NCI-H2227 (cell line): ENCODE data around the gene NSL1.
"Not testable (repeated sequence)": the region's sequence is repeated elsewhere in the genome, so short reads cannot be mapped to it uniquely, and the experiment has no call there.

ENCODE experiments used
- DNase-seq: peaks from one replicate; lab custom pipeline; 2025; ENCODE audit not compliant: unreplicated experiment; lab: John Stamatoyannopoulos, UW

NSL1 gene, protein sequence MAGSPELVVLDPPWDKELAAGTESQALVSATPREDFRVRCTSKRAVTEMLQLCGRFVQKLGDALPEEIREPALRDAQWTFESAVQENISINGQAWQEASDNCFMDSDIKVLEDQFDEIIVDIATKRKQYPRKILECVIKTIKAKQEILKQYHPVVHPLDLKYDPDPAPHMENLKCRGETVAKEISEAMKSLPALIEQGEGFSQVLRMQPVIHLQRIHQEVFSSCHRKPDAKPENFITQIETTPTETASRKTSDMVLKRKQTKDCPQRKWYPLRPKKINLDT

GRCh38 chr1:212791676-212792395, at the start of gene NSL1, which contains the start of gene TATDN3:
NSL1 (minus strand) TSS chr1:212791777; CDS start chr1:212791763, 14 bp downstream.
TATDN3 (plus strand) TSS chr1:212791894; CDS start chr1:212791922, 28 bp downstream.
- DNase-seq = peak; percentile 98

GRCh38 chr1:212838145-212838544, 46.6 kb upstream of the NSL1 start:
- DNase-seq = no peak

DNA sequence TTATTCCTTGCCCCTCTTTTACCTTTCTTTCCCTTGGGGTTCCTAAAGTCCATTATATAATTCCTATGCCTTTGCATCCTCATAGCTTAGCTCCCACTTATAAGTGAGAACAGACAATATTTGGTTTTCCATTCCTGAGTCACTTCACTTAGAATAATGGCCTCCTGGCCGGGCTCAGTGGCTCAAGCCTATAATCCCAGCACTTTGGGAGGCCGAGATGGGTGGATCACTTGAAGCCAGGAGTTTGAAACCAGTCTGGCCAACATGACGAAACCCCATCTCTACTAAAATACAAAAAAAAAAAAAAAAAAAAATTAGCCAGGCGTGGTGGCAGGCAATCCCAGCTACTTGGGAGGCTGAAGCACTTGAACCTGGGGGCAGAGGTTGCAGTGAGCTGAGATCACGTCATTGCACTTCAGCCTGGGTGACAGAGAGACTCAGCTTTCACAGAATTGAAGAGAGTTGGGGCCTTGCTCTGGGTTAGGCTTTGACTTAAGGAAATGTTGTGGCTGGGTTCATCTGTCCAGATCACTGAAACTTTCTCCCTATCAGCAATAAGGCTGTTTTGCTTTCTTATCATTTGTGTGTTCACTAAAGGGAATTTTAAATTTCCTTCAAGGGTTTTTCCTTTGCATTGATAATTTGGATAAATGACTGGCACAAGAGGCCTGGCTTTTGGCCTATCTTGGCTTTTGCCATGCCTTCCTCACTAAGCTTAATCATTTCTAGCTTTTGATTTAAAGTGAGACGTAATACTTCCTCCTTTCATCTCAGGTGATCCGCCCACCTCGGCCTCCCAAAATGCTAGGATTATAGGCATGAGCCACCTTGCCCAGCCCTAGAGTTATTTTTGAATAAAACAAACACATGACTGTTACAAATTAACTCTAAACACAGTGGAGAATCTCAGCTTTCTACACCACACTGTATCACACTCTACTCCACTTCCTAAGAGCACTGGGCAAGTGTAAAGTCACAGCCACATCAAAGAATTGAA, 41.9 kb upstream of the NSL1 start:
- DNase-seq = not testable (repeated sequence)

- DNase-seq = no peak
Measured at GRCh38 chr1:212828395-212828794, 36.8 kb upstream of the NSL1 start.

DNA sequence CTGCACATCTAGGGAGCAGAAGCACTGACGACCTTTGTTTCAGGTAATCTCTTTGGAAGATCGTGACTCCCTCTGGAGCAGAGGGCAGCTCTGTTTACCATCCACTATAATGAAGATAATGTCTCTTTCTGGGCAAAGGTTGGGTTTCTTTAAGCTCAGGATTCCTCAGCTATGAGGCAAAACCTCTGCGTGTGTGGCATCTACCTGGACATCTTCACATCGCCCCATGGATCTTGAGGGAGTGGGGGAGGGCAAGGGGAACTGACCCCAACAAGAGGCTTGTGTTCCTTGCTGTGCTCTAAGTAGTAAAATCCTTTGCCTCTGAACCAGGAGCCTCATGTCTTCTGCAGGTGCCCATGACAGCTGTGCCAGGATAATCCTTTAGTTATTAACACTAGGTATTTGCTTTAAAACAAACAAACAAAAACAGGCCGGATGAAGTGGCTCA, 36.3 kb upstream of the NSL1 start:
- DNase-seq = no peak

- no peak for DNase-seq
Measured at GRCh38 chr1:212827171-212827776, 35.7 kb upstream of the NSL1 start.

DNA sequence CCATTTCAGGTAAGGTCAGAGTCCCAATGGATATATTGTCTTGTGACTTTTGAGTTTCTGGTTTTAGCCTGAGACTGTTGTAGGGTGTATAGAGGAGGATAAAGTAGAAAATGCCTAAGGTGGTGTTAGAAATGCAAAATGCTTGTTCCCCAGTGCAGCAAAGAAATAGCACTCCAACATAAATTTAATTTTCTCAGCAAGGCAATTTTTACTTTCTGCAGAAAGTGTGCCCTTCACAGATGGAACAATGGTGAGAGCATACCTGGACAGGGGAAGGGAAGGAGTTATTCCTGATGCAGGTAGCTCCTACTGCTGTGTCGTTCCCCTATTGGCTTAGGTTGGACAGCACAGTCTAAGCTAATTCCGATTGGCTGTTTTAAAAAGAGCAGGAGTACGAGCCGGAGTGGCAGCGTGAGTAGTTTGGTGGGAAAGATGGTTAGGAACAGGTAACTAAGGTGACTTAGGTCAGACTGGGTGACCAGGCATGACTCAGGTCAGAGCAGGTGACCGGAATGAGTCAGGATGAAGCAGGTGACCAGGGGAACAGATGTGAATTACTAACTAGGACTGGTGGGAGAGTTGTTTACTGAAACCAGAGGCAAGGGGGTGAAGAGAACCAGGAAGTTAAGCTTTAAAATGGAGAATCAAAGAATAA, 34.3 kb upstream of the NSL1 start:
- no peak for DNase-seq

- DNase-seq = no peak
Measured at GRCh38 chr1:212824201-212824600, 32.6 kb upstream of the NSL1 start.

GRCh38 chr1:212822956-212823355, 31.4 kb upstream of the NSL1 start:
- DNase-seq = no peak

GRCh38 chr1:212820969-212821368, 29.4 kb upstream of the NSL1 start:
- no peak for DNase-seq

- no peak for DNase-seq
Measured at GRCh38 chr1:212819726-212820125, 28.1 kb upstream of the NSL1 start.

DNA sequence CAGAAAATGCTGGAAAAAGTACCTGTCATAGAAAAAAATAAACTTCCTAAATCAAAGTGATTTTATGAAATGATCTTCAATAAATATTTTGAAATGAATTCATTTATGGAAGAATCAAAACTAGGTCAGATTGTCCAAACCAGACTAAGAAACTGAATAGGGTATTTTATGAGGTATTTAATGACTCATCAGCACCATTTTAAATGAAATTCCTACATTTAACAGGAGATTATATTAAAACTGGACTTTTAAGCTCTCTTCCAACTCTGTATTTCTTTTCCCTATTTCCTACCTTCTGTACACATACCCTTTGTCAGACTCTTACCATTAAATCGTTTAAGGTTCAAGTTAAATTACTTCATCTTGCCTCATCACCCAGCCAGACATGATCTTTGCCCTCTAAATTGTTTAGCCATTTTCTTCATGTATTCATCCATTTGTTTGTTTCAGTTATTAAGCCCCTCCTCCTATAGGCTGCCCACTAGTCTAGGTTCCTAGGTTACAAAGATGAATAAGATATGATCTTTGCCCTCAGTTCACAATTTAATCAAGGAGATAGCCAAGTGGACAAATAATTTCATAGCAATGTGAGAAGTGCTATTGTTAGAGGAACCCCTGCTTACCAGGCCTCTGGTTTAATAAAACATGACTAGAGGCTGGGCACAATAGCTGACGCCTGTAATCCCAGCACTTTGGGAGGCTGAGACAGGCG, 25.1 kb upstream of the NSL1 start:
- DNase-seq = no peak

GRCh38 chr1:212814537-212815334, 23.2 kb upstream of the NSL1 start:
- DNase-seq = peak; percentile 23

DNA sequence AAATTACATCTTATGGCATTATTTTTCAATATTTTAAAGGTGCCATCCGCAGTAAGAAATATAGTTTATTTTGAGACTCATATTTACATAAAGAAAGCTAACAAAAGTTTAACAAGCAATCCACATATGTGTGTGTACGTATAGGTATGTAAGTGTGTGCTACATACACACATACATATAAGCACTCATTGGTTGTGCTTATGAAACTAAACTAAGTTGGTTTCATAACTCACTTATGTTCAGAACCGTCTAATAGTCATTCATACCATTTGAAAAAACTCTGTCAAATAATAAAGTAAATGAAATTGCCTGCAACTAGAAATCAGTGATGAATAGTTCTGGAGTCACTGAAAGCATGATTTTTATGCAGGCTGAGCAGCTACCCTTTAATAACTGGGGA, 14.2 kb upstream of the NSL1 start:
- DNase-seq = no peak

GRCh38 chr1:212797681-212798080, 6.1 kb upstream of the NSL1 start:
- DNase-seq = no peak

DNA sequence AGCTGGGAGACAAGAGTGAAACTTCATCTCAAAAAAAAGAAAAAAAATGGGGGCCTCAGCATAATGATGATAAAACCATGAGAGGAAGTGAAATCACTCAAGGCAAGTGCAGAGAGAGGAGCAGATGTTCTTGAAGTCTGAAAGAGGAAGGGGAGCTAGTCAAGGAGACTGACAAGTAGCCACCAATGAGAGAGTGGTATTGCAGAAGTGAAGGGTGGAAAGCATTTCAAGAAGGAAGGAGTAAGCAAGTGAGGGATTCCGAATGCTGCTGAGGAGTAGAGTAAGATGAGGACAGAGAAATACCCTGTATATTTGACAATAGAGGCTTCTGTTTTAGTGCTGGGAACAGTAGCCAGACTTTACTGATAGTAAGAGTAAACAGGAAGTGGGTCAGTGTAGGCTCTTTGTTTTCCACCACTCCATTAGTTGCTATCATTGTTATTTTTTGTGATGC, 3.0 kb upstream of the NSL1 start:
- no peak for DNase-seq

GRCh38 chr1:212792396-212792908, 875 bp upstream of the NSL1 start:
- DNase-seq = no peak

GRCh38 chr1:212791261-212791675, 309 bp downstream of the NSL1 start:
- no peak for DNase-seq
